MM.1S (cell line): Measurements from ENCODE around the gene WDR72.

Experiments used
- DNase-seq: peaks from one replicate; pipeline ENCODE4 v3.0.0-alpha.2; 2015
- H2AFZ ChIP-seq: fragments of 300-600 bp; sonication (generic); 2 replicates; pipeline ENCODE4 v1.6.0; 2016; ENCODE audit warnings: antibody characterized with exemption, low read length
- H3F3A ChIP-seq: fragments of 300-600 bp; sonication (generic); 2 replicates; pipeline ENCODE4 v1.6.1; 2016; ENCODE audit warnings: mild to moderate bottlenecking, antibody characterized with exemption, low read length, moderate library complexity, mixed read lengths; ENCODE audit not compliant: insufficient read depth
- H3K27ac ChIP-seq: fragments of 300-600 bp; sonication (generic); 2 replicates; pipeline ENCODE4 v1.5.1; 2016; ENCODE audit warnings: mild to moderate bottlenecking, low read length
- H3K27me3 ChIP-seq: fragments of 300-600 bp; sonication (generic); replicated peaks from 2 replicates; pipeline ENCODE4 v1.6.0; 2016; ENCODE audit warnings: low read length; ENCODE audit not compliant: insufficient read depth
- H3K36me3 ChIP-seq: fragments of 300-600 bp; sonication (generic); replicated peaks from 2 replicates; pipeline ENCODE4 v1.6.1; 2016; ENCODE audit warnings: mild to moderate bottlenecking, low read length, mixed read lengths; ENCODE audit not compliant: insufficient read depth
- H3K4me1 ChIP-seq: fragments of 300-600 bp; sonication (generic); 2 replicates; pipeline ENCODE4 v1.6.1; 2016; ENCODE audit warnings: low read length, mixed read lengths
- H3K4me2 ChIP-seq: fragments of 300-600 bp; sonication (generic); 2 replicates; pipeline ENCODE4 v1.6.0; 2016; ENCODE audit warnings: low read depth, low read length
- H3K4me3 ChIP-seq: fragments of 300-600 bp; sonication (generic); 2 replicates; pipeline ENCODE4 v1.5.1; 2016; ENCODE audit warnings: low read length, mixed read lengths
- H3K79me2 ChIP-seq: fragments of 300-600 bp; sonication (generic); 2 replicates; pipeline ENCODE4 v1.6.1; 2016; ENCODE audit warnings: mixed run types, low read length, mixed read lengths
- H3K9ac ChIP-seq: fragments of 300-600 bp; sonication (generic); 2 replicates; pipeline ENCODE4 v1.6.1; 2016; ENCODE audit warnings: low read length, mixed read lengths
- H3K9me2 ChIP-seq: fragments of 300-600 bp; sonication (generic); replicated peaks from 2 replicates; pipeline ENCODE4 v1.6.1; 2016; ENCODE audit warnings: mild to moderate bottlenecking, low read length, mixed read lengths; ENCODE audit not compliant: insufficient read depth
- H3K9me3 ChIP-seq: fragments of 300-600 bp; sonication (generic); replicated peaks from 2 replicates; pipeline ENCODE4 v1.6.1; 2016; ENCODE audit warnings: mild to moderate bottlenecking, low read length, mixed read lengths; ENCODE audit not compliant: insufficient read depth
- H4K20me1 ChIP-seq: fragments of 300-600 bp; sonication (generic); 2 replicates; pipeline ENCODE4 v1.6.1; 2016; ENCODE audit warnings: mild to moderate bottlenecking, low read length, moderate library complexity, mixed read lengths; ENCODE audit not compliant: insufficient read depth
- CTCF ChIP-seq: fragments of 300-600 bp; sonication (generic); IDR thresholded peaks from 2 replicates; pipeline ENCODE4 v1.5.1; 2016; ENCODE audit warnings: antibody characterized with exemption, low read length, mixed read lengths
- EZH2 ChIP-seq: fragments of 300-600 bp; sonication (generic); optimal IDR thresholded peaks from 2 replicates; pipeline ENCODE3; 2017; ENCODE audit warnings: low read depth, mild to moderate bottlenecking, antibody characterized with exemption, low read length, mixed read lengths
- EZH2phosphoT487 ChIP-seq: fragments of 300-600 bp; sonication (generic); IDR thresholded peaks from 2 replicates; pipeline ENCODE4 v1.6.1; 2018; ENCODE audit warnings: antibody characterized with exemption, low read length

WDR72 gene

GRCh38 chr15:53473435-53473834, 286.0 kb downstream of the WDR72 start:
- Histone ChIP-seq H3K4me2 (no peak overlapping the region), H3K4me1 (no peaks in the 10 kb centered on the region)
- TF ChIP-seq CTCF (no peak), EZH2 (no peak), EZH2phosphoT487 (no peak)

GRCh38 chr15:53472883-53473282, 286.6 kb downstream of the WDR72 start:
- Histone ChIP-seq H2AFZ (no peak overlapping the region), H3K4me3 (no peak overlapping the region), H3K4me2 (no peak overlapping the region), H3K9me2 (no peaks in the 10 kb centered on the region), H3K9ac (no peak overlapping the region), H3K9me3 (no peaks in the 10 kb centered on the region), H3K79me2 (no peaks in the 10 kb centered on the region), H3K36me3 (no peaks in the 10 kb centered on the region), H3K4me1 (no peaks in the 10 kb centered on the region), H4K20me1 (no peaks in the 10 kb centered on the region), H3K27me3 (no peaks in the 10 kb centered on the region), H3K27ac (no peak overlapping the region), H3F3A (no peaks in the 10 kb centered on the region)
- DNase-seq = no peak
- TF ChIP-seq CTCF = no peak
- TF ChIP-seq EZH2phosphoT487 = no peak
- TF ChIP-seq EZH2 = no peak

More at GRCh38 chr15:53473435-53473834, 286.0 kb downstream of the WDR72 start:
- Histone ChIP-seq H3K27me3 (no peaks in the 10 kb centered on the region), H3K36me3 (no peaks in the 10 kb centered on the region), H3K79me2 (no peaks in the 10 kb centered on the region), H3K9me3 (no peaks in the 10 kb centered on the region), H3K27ac (no peak overlapping the region), H4K20me1 (no peaks in the 10 kb centered on the region), H3K9me2 (no peaks in the 10 kb centered on the region), H3K4me3 (no peak overlapping the region), H3F3A (no peaks in the 10 kb centered on the region), H2AFZ (no peak overlapping the region), H3K9ac (no peak overlapping the region)
- no peak for DNase-seq

- H2AFZ ChIP-seq = no peak overlapping the region
- H3K4me2 ChIP-seq = no peak overlapping the region
- no peaks in the 10 kb centered on the region for H4K20me1 ChIP-seq
- no peaks in the 10 kb centered on the region for H3K27me3 ChIP-seq
- no peak overlapping the region for H3K9ac ChIP-seq
- no peaks in the 10 kb centered on the region for H3K9me3 ChIP-seq
- no peaks in the 10 kb centered on the region for H3F3A ChIP-seq
- TF ChIP-seq CTCF = no peak
- no peak for TF ChIP-seq EZH2phosphoT487
- TF ChIP-seq EZH2 = no peak
- no peaks in the 10 kb centered on the region for H3K79me2 ChIP-seq
- no peaks in the 10 kb centered on the region for H3K9me2 ChIP-seq
- DNase-seq = no peak
- H3K4me1 ChIP-seq = no peaks in the 10 kb centered on the region
- no peak overlapping the region for H3K27ac ChIP-seq
- H3K36me3 ChIP-seq = no peaks in the 10 kb centered on the region
- H3K4me3 ChIP-seq = no peak overlapping the region
These were observed 287.3 kb downstream of the WDR72 start for GRCh38 chr15:53472210-53472609.
